GM19463 (cell line): ENCODE results near the gene HEPHL1.

Experiments used
- ATAC-seq: cut with Tn5 transposase; IDR thresholded peaks from one replicate; pipeline ENCODE4 v1.9.1; 2021; ENCODE audit warnings: mild to moderate bottlenecking, moderate library complexity; ENCODE audit not compliant: unreplicated experiment

HEPHL1 gene

GRCh38 chr11:94128291-94128745, 107.2 kb downstream of the HEPHL1 start:
- ATAC-seq = peak; percentile 13

DNA sequence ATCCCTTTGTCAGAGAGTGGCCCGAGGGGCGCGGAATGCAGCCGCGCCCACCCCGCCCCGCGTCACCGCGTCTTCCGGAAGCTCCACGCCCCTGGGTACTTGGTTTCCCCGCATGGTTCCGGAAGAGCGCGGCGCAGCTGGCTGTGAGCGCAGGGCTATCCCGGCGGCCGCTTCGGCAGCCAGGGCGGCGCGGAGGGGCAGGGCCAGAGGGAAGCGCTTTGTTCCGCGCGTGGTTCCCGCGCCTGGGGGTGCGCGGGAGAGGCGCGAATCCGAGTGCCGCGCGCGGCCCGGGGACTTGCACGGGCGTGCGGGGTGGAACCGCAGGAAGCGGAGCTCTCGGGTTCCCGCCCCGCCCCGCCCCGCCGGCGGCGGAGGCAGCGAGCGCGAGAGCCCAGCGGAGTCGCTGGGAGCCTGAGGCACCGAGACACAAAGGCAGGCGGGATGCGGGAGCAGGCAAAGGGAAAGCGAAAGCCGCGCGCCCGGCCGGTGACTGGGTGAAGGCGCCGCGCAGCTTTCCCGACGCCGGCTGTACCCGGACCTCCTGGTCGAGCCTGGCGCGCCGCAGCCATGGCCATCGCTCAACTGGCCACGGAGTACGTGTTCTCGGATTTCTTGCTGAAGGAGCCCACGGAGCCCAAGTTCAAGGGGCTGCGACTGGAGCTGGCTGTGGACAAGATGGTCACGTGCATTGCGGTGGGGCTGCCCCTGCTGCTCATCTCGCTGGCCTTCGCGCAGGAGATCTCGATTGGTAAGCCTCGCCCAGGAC, 107.8 kb downstream of the HEPHL1 start, which contains the start of gene PANX1:
Gene PANX1, plus strand, starts transcription at position 96 of the 766 bp plus-strand sequence. Its CDS starts 472 bp downstream, at position 568.
- ATAC-seq = peak; percentile 82

DNA sequence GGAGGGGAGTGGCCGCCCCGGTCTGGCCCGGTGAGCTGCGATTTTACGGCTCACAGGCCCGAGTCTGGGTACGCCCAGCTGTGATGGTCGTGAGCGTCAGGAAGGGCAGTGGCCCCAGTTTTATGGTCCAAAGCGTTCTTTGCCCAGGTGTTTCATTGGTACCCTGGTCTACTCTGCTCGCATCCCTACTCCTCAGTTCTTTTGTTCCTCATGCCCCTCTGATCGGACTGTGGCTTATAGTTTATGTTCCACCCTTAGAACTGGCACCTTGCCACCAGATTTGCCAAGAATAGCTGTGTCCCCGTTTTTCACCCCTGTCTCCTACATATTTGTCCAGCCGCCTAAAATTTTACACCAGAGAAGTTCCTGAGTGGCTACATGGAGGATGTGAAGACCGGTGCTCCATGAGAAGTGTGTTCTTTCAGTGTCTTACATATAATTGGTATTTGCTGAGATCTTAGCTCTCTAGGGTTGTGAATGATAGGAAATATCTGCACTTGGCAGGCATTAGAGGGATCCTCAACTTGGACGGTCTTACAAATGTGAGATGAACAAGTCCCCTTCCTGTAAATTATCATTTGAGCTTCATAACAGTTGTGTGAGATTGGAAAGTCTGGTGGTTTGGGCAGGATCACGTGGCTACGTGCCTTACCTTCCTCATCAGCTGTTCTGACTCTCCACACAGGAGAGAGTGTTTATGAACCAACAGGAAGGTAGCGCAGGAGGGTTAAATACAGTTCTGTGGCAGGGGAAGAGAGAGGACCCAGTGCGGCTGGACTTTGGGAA, 108.6 kb downstream of the HEPHL1 start:
- no peak for ATAC-seq

DNA sequence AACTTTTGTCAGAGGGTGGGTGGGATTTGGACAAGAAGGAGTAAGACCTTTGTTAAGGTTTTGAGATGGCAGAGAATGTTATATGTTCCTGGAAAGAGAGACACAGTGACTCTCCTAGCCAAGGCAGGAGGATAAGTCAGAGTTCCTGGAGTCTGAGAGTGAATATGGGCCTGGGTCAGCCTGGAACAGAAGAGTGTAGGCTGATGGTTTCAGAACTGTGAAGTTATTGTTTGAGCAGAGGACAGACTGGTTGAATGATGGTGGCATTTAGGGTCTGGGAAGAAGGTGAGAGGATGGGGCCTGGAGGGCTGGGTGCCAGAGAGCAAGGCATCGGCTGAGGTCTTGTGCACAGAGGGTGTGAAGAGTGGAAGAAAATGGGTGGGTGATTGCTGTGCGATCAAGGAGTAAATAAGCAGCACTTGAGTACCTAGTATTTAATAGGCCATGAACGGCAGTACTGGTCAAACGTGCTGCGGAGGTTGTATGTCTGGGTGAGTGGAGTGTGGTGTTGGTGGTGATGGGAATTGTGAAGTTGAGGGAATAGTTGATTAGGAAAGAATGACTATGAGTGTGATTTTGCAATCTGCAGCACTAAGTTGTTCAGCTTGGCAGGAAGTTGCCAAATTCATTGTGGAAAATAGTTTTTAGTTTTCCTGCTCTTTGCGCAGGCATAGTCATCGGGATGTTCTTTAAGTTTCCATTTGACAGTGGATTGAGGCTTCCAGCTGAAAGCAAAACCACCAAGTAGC, 109.3 kb downstream of the HEPHL1 start:
- ATAC-seq = no peak

- no peak for ATAC-seq
Measured at GRCh38 chr11:94131047-94131717, 110.0 kb downstream of the HEPHL1 start.

DNA sequence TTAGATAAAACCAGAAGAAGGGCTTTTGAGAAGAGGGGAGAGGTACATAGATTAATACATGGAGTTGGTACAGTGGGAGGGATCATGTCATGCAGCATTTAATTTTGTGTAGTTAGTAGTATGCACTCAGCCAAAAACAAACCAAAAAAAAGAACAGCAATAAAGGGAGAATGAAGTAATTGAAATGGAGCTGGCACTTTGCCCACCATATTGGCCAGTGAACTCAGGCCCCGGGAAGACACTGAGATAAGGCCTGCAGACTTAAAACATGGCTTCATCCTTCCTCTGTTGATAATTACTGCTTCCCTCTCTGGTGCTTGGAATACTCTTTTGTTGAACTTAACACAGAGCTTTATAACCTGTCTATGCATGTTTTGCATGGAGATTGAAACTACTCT, 110.6 kb downstream of the HEPHL1 start:
- no peak for ATAC-seq

DNA sequence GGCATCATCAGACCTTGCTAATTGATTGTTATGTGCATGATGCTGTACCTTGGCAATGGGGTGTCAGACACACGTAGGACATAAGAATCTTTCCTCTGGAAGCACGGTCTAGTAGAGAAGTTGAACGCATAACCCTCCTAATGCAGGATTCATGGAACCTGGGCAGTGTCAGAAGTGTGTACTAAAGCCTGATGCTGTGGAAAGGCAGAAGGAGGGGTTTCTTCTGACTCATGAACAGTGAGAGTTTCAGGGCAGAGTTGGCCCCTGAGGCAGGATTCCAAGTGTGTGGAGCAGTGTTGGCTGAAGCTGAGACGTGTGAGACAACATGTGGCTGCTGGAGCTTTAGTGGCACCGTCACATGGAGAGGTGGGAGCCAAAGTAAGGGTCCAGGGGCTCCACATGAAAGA, 111.0 kb downstream of the HEPHL1 start:
- ATAC-seq = no peak

DNA sequence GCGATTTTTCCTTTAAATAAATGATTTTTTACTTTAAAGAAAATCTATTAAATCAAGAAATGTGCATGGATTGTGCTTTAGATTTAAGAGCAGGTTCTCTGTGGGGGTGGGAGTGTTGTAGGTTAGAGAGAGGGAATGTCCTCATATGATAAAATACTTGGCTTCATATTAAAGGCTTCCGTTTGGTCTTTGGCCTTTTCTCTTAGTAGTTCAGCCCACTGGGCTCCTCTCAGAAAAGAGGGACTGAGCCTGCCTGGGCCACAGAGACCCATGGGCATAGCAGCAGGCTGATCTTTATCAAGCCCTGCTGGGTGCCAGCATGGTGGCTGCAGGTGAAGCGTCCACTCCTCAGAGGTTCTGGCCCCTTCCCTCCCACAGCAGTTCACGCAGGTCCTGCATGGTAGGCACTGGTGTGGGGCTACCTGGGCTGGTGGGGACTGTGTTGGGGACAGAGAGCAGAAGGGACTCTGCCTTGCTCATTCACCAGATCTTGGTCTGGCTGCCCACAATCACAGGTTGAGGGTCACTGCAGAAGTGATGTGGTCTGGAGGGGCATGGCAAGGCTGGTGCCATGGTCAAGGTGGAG, 111.8 kb downstream of the HEPHL1 start:
- ATAC-seq = no peak

- no peak for ATAC-seq
Measured at GRCh38 chr11:94133752-94134151, 112.6 kb downstream of the HEPHL1 start.

- ATAC-seq = peak; percentile 66
Measured at GRCh38 chr11:94134651-94135512, 113.7 kb downstream of the HEPHL1 start.

DNA sequence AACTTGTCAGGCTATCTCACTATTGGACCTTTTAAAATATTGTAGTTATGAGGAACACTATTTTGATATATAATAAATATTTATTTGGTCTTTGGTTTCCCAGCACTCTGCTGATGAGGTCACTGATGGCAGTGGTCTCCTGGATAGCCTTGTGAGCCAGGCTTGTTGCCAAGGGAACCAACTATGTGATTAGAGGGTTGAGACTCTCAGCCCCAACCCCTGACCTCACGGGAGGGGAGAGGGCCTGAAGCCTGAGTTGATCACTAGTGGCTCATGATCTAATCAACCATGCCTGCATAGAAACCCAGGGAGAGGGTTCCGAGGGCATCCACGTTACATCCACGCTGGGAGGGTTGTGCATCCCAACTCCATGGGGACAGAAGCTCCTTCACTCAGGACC, 118.3 kb downstream of the HEPHL1 start:
- ATAC-seq = no peak

DNA sequence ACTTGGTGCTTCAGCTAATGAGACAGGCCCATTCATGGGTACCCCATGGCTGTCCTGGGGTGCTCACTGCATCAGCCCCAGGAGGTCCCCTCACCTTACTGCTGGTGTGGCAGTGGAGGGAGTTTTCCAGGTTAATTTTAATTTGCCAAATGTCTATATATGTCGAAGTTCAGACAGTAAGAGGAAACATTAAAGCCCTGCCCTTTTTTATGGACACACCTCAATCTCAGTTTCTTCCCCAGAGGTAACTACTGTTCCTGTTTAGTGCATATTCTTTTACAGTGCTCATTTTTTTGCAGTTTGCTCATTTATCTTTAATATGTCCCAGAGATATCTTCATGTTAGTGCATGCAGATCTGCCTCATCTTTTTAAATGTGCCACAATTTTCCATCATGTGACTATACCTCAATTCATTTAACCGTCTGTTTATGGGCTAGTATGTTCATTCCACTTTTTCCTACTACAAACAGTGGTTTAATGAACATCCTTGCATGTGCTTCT, 119.1 kb downstream of the HEPHL1 start:
- no peak for ATAC-seq

GRCh38 chr11:94141511-94142307, 120.6 kb downstream of the HEPHL1 start:
- ATAC-seq = no peak

DNA sequence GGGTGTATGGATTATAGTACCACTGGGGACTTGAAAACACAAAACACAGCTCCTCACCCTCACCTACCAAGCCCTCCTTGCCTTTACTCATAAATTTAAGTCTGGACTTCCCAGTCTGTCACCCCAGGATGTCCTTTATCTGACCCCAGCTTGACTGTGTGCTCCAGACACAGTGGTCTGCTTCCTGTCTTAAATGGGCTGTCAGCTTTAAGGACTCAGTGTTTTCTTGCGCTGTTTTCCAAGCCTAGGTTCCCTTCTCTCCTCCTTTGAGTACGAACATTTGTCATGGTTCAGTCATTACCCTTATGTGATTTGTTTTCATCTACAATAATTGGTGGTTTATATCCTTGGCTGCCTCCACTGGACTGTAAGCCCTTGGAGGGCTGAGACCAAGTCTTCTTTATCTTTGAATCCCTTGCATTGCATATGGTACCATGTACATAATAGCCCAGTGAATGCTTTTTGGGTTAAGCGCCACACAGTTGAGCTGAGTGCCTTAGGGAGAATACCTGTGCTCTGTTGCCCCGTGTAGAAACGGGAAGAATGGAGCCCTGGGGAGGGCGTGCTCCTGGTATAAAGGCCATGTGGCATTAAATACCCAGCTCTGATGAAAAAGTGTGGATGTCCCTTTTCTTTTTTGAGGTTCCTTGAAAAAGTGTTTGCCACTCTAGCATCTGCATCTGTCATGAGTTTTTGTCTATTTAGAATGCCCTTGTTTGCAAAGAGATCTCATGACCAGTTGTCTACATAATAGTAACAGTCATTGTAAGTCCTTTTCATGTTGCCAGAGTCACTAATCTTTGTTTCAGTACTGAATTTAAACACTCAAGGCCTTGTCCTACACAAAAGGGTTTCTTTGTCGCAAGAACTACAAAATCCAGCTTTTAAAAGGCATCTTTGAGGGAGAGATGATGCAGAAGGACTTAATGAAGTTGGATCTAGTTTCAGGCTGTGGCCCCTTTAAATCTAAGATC, 121.4 kb downstream of the HEPHL1 start:
- ATAC-seq = peak; percentile 40

GRCh38 chr11:94144216-94144615, 123.1 kb downstream of the HEPHL1 start:
- no peak for ATAC-seq

GRCh38 chr11:94144664-94145063, 123.5 kb downstream of the HEPHL1 start:
- ATAC-seq = no peak

DNA sequence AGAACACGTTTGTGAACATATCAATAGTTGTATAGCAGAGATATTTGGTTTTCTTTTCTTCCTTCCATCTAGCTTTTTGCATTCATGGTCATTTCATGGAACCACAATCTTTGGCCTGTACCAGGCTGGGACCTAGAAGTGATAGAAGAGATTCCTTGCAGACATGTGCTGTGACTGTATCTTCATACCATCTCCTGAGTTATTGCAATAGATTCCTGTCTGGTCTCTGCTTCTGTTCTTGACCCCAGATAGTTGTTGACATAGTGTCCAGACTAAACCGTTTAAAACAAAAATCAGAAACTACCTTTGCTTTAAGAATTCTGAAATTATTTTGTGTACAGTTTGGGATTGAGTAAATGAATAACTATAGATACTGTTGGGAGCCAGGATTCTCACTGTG, 124.3 kb downstream of the HEPHL1 start:
- no peak for ATAC-seq
